Measurements from ENCODE around the gene GRIN2C.

Gene GRIN2C

GRCh38 chr17:74800531-74800930, 59.2 kb downstream of the GRIN2C start:
- DNase-seq (ENCODE audit: low read depth, low spot score) = no peak

GRCh38 chr17:74799097-74799496, 60.6 kb downstream of the GRIN2C start:
- DNase-seq (ENCODE audit: low read depth, low spot score) = no peak

DNA sequence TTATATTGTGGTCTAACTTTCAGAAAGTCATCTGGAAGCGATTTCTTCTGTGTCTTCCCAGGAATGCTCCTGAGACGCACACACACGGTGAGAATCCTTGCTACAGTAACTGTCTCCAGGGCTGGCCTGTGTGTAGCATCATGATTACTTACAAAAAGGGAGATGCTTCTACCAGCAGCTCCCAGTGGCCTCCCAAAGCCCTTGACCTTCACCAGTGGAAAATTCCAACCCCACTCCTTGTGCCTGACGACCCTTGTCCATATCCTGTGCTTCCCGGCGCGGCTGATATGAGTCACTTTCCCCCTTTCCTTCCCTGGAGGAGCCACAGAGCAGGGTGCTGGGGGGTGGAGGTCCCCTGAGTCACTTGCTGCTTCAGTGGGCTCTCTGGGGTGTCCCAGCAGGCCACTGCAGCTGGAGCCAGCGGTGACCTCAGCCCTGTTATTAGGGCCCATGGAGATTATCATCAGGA, 61.4 kb downstream of the GRIN2C start:
- DNase-seq (ENCODE audit: low read depth, low spot score) = no peak

GRCh38 chr17:74797824-74798223, 61.9 kb downstream of the GRIN2C start:
- no peak for DNase-seq (ENCODE audit: low read depth, low spot score)

GRCh38 chr17:74796866-74797265, 62.8 kb downstream of the GRIN2C start:
- DNase-seq (ENCODE audit: low read depth, low spot score) = no peak

DNA sequence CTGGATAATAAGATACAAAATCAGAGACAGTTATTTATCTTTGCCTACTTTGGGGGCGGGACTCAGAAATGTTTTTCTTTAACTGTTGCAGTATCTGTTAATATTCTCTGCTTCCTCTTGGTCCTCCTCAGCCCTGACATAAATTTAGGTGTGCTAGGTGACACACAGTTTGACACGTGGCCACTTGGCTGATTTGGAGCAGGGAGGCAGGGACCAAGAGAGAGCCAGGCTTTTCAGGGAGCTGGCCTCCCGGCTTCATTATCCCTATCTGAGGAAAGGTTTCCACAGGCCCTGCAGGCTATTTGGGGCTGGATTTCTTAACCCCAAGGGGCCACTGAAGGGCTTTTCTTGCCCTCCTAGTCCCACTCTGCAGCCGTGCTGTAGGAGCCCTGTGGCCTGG, 63.5 kb downstream of the GRIN2C start:
- no peak for DNase-seq (ENCODE audit: low read depth, low spot score)

GRCh38 chr17:74795327-74796020, 64.2 kb downstream of the GRIN2C start:
- no peak for DNase-seq (ENCODE audit: low read depth, low spot score)

DNA sequence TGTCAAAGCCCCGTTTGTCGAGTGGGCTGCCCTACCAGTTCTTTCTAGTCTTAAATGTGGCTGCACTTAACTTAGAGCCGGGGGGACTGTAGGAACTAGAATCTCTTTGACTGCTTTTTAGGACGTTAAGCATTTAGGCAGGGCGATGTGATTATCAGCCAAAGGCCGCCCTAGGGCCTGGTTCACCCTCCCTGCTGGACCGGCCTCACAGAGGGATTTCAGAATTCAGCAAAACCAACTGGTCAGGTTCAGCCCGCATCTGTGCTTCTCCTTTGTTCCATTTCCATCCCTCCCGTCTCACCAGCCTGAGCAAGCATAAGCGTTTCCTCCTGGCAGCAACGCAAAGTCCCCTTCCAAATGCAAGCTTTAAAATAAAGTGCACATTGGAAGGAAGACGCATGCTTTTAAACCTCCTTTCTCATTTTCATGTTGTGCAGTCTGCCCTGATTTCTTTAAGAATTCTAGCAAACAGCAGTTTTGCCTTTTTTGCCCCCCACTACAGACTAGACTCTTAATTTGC, 67.0 kb downstream of the GRIN2C start:
- no peak for DNase-seq (ENCODE audit: low read depth, low spot score)
